ENCODE data around the gene CHRD. TPM values are rescaled to one million over a fixed set of nuclear protein-coding genes. Genes with fewer than 3 reads are reported as not detected.

CHRD gene
- total RNA-seq, 1 experiment from 2014 or later, result 1.8 TPM

DNA sequence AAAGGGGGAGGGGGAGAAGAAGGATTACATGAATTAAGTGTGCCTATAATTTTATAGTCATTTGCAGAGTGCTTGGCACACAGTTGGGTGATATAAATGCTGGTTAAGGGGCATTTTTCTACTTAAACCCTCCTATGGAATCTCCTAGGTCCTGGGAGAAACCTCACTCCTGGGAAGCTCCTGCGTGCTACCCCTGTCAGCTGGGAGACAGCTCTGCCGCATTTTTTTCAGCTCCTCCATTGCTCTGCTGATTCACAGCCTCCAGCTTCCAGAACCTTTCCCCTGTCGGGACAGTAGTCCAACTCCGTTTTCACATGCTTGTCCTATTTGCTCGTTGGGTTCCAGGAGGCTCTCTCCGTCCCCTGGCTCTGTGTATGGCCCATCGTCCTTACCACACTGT lies 59.2 kb downstream of the CHRD start:
- H2AK5ac ChIP-seq (ENCODE audit: insufficient read length, low read length), result no peak overlapping the region
- H2BK5ac ChIP-seq (ENCODE audit: insufficient read length, low read length), result no peak overlapping the region
- H3K4me2 ChIP-seq (ENCODE audit: insufficient read depth, insufficient read length, low read length), result no peak overlapping the region
- H3K79me1 ChIP-seq (ENCODE audit: insufficient read depth, low read depth, low read length, poor library complexity, severe bottlenecking), result no peaks in the 10 kb centered on the region
- H3K4ac ChIP-seq (ENCODE audit: low read depth, low read length), result no peak overlapping the region
- H4K5ac ChIP-seq (ENCODE audit: insufficient read length, low read depth, low read length), result no peak overlapping the region
- no peak overlapping the region for H4K91ac ChIP-seq (ENCODE audit: insufficient read length, low read depth, low read length)
- TF ChIP-seq CTCF (conservative IDR thresholded peaks at IDR 0.05), result no peak
- Mint-ChIP-seq H3K27ac (no peak overlapping the region), H3K4me1 (no peaks in the 10 kb centered on the region), H3K27me3 (ENCODE audit: low read depth) (no peaks in the 10 kb centered on the region; the same call in none of the 2 replicates), H3K36me3 (ENCODE audit: insufficient read depth in 1 of 3, low read depth in 3 of 3) (no peaks in the 10 kb centered on the region), H3K9me3 (peaks cover 0 to 6% of the 10 kb centered on the region in 2 experiments; a peak in 2 of 5 replicates), H3K4me3 (no peak overlapping the region)
- H3K27ac ChIP-seq (ENCODE audit: insufficient read length, low read depth, low read length), result no peak overlapping the region
- no peak overlapping the region for H3K14ac ChIP-seq (ENCODE audit: insufficient read depth, low read length)
- no peak overlapping the region for H2BK12ac ChIP-seq (ENCODE audit: insufficient read length, low read depth, low read length)
- no peak overlapping the region for H2BK20ac ChIP-seq (ENCODE audit: low read depth, low read length, poor library complexity, severe bottlenecking)
- no peaks in the 10 kb centered on the region for H3K9me3 ChIP-seq (ENCODE audit: control insufficient read depth, low read depth, low read length)
- H4K8ac ChIP-seq (replicated peaks; ENCODE audit: insufficient read length, low read depth, low read length), result no peak overlapping the region
- no peak overlapping the region for H2BK120ac ChIP-seq (ENCODE audit: low read depth, low read length, poor library complexity, severe bottlenecking)
- WGBS (ENCODE audit: extremely low coverage, insufficient read length, low lambda C conversion rate), result no CpG with 5 or more reads among the region's 7 CpGs
- H3K4me1 ChIP-seq (ENCODE audit: insufficient read depth, low read length), result no peaks in the 10 kb centered on the region; the same call in 1 of the 2 replicates
- no peak overlapping the region for H2BK15ac ChIP-seq (ENCODE audit: low read depth, low read length)
- no peak for DNase-seq
- no peak overlapping the region for H3K23ac ChIP-seq (ENCODE audit: insufficient read length, low read depth, low read length)
- H3T11ph ChIP-seq (ENCODE audit: low read length), result no peak overlapping the region
- H2AFZ ChIP-seq (ENCODE audit: low read length), result no peak overlapping the region
- no peaks in the 10 kb centered on the region for H3K23me2 ChIP-seq (ENCODE audit: insufficient read length, low read depth, low read length, poor library complexity, severe bottlenecking)
- H3K27me3 ChIP-seq (ENCODE audit: insufficient read depth, low read length), result no peaks in the 10 kb centered on the region
- H3K56ac ChIP-seq (ENCODE audit: insufficient read length, low read depth, low read length), result no peak overlapping the region
- no peak overlapping the region for H3K18ac ChIP-seq (ENCODE audit: insufficient read length, low read depth, low read length)
- H3K9ac ChIP-seq (ENCODE audit: extremely low read depth, insufficient read length, low read length), result no peak overlapping the region
- no peaks in the 10 kb centered on the region for H3K79me2 ChIP-seq (ENCODE audit: insufficient read depth, low read length)
- H4K20me1 ChIP-seq (ENCODE audit: control insufficient read depth, insufficient read depth, insufficient read length), result no peaks in the 10 kb centered on the region

Other genes with a start within 250 kb of the CHRD start
- 38.4 and 42.0 TPM in 2 replicates for gene EIF2B5, start 244.7 kb upstream of the CHRD start, total RNA-seq (2021)
- 64.7 and 69.7 TPM in 2 replicates for gene DVL3, start 224.7 kb upstream of the CHRD start, total RNA-seq (2021)
- 443 and 459 TPM in 2 replicates for gene AP2M1, start 205.2 kb upstream of the CHRD start, total RNA-seq (2021)
- gene ABCF3, start 193.9 kb upstream of the CHRD start, total RNA-seq (2021), result 56.1 and 58.4 TPM in 2 replicates
- 2.7 TPM in 2 replicates for gene VWA5B2, start 150.5 kb upstream of the CHRD start, total RNA-seq (2021)
- gene ALG3, start 131.1 kb upstream of the CHRD start, total RNA-seq (2021), result 54.1 and 62.2 TPM in 2 replicates
- gene EEF1AKMT4, start 130.4 kb upstream of the CHRD start, total RNA-seq (2021), result 8.1 and 9.8 TPM in 2 replicates
- 12.6 and 13.9 TPM in 2 replicates for gene CAMK2N2, start 118.5 kb upstream of the CHRD start, total RNA-seq (2021)
- gene ECE2, start 104.0 kb upstream of the CHRD start, total RNA-seq (2021), result not detected in 2 replicates
- gene PSMD2, start 80.8 kb upstream of the CHRD start, total RNA-seq (2021), result 337 and 344 TPM in 2 replicates
- gene EIF4G1, start 65.4 kb upstream of the CHRD start, total RNA-seq (2021), result 532 and 544 TPM in 2 replicates
- gene FAM131A, start 42.5 kb upstream of the CHRD start, total RNA-seq (2021), result 14.4 and 15.5 TPM in 2 replicates
- gene CLCN2, start 18.4 kb upstream of the CHRD start, total RNA-seq (2021), result 17.2 and 19.5 TPM in 2 replicates
- gene POLR2H, start 18.3 kb upstream of the CHRD start, total RNA-seq (2021), result 115 and 122 TPM in 2 replicates
- gene THPO, start 1.8 kb upstream of the CHRD start, total RNA-seq (2021), result 0.64 and 0.85 TPM in 2 replicates
- 0.59 and 1.0 TPM in 2 replicates for gene EPHB3, start 181.7 kb downstream of the CHRD start, total RNA-seq (2021)